B cell (primary cell): ENCODE measurements around the gene LAMP5. TPM values are rescaled to one million over a fixed set of nuclear protein-coding genes. Genes with fewer than 3 reads are reported as not detected.

ENCODE experiments used
- ATAC-seq: fragments of 200-7000 bp; cut with Tn5 transposase; one replicate; pipeline ENCODE4 v1.10.0; 2021; ENCODE audit warnings: low read depth, mild to moderate bottlenecking, moderate number of reproducible peaks, moderate library complexity
- CTCF ChIA-PET: fragments of 350-600 bp; sonication (Branson Sonifier 250); formaldehyde crosslinking; loops from one replicate; lab custom pipeline; 2021; ENCODE audit warnings: antibody characterized with exemption, inconsistent platforms; lab: Charles Lee
- POLR2A ChIA-PET: fragments of 350-600 bp; sonication (Branson Sonifier 250); formaldehyde crosslinking; loops from one replicate; lab custom pipeline; 2021; ENCODE audit warnings: antibody characterized with exemption; lab: Charles Lee
- DNase-seq: peaks from one replicate; pipeline ENCODE4 v3.0.0; 2013
- H2AFZ ChIP-seq: 2 replicates; pipeline ENCODE4 v1.6.1; 2012; ENCODE audit warnings: mild to moderate bottlenecking, low read depth, low read length; ENCODE audit not compliant: insufficient read depth, poor library complexity, severe bottlenecking
- H3K27ac ChIP-seq, 2 donors: 1 replicate in 1 of 2; 2 replicates in 1 of 2; pipeline ENCODE4 v1.5.1; 2012 to 2013; ENCODE audit warnings: low read length in 2 of 2, mild to moderate bottlenecking in 2 of 2, moderate library complexity in 1 of 2
- H3K27me3 ChIP-seq, 4 experiments: fragments of 200-600 bp in 1 of 4; sonication (generic) in 1 of 4; replicated peaks in 1 of 4; 1 replicate in 2 of 4; 2 replicates in 2 of 4; pipeline versions ENCODE4 v1.6.1 to v1.7.0; 2013 to 2016; ENCODE audit warnings: low read length in 3 of 4, mild to moderate bottlenecking in 2 of 4, mixed read lengths in 1 of 4, moderate library complexity in 1 of 4; ENCODE audit not compliant: insufficient read depth in 4 of 4, control insufficient read depth in 3 of 4; ENCODE audit errors: control extremely low read depth in 1 of 4
- H3K36me3 ChIP-seq, 2 experiments: replicated peaks in 1 of 2; 1 replicate in 1 of 2; 2 replicates in 1 of 2; pipeline versions ENCODE4 v1.6.1 to v1.7.1; 2013; ENCODE audit warnings: low read length in 1 of 2; ENCODE audit not compliant: insufficient read depth in 2 of 2, control insufficient read depth in 1 of 2; ENCODE audit errors: control extremely low read depth in 1 of 2, extremely low read depth in 1 of 2
- H3K4me1 ChIP-seq, 2 donors: fragments of 200-600 bp in 1 of 2; sonication (generic) in 1 of 2; 1 replicate in 1 of 2; 2 replicates in 1 of 2; pipeline versions ENCODE4 v1.5.1 to v1.6.1; 2013 to 2017; ENCODE audit warnings: low read length in 2 of 2; ENCODE audit not compliant: control insufficient read depth in 2 of 2, insufficient read depth in 2 of 2
- H3K4me2 ChIP-seq: replicated peaks from 2 replicates; pipeline ENCODE3; 2012; ENCODE audit warnings: mild to moderate bottlenecking, low read depth, low read length; ENCODE audit not compliant: poor library complexity, severe bottlenecking
- H3K4me3 ChIP-seq, 5 experiments: fragments of 200-600 bp in 1 of 5; sonication (generic) in 1 of 5; 1 replicate in 3 of 5; 2 replicates in 2 of 5; pipeline versions ENCODE4 v1.5.1 to v1.7.0; 2011 to 2016; ENCODE audit warnings: low read length in 4 of 5, mild to moderate bottlenecking in 4 of 5, low read depth in 2 of 5, control low read depth in 1 of 5, moderate library complexity in 1 of 5; ENCODE audit not compliant: insufficient read depth in 1 of 5; ENCODE audit errors: control extremely low read depth in 1 of 5, extremely low read depth in 1 of 5
- H3K79me2 ChIP-seq: fragments of 200-600 bp; sonication (generic); one replicate; pipeline ENCODE4 v1.6.0; 2016; ENCODE audit warnings: low read length; ENCODE audit not compliant: control insufficient read depth, insufficient read depth
- H3K9ac ChIP-seq: fragments of 200-600 bp; sonication (generic); 2 replicates; pipeline ENCODE4 v1.6.1; 2017; ENCODE audit warnings: mild to moderate bottlenecking, low read length, moderate library complexity
- H3K9me3 ChIP-seq, 3 donors: one replicate each; pipeline versions ENCODE4 v1.6.1 to v1.7.1; 2013; ENCODE audit warnings: low read length in 2 of 3; ENCODE audit not compliant: control insufficient read depth in 2 of 3, insufficient read depth in 1 of 3; ENCODE audit errors: control extremely low read depth in 1 of 3
- H4K20me1 ChIP-seq: 2 replicates; pipeline ENCODE4 v1.6.0; 2012; ENCODE audit warnings: mild to moderate bottlenecking, low read length; ENCODE audit not compliant: insufficient read depth, control insufficient read depth, poor library complexity, severe bottlenecking
- H3K27ac Mint-ChIP-seq: one replicate; pipeline ENCODE4 v1.8.0; 2021; ENCODE audit warnings: mixed read lengths
- H3K27me3 Mint-ChIP-seq: one replicate; pipeline ENCODE4 v1.8.0; 2021; ENCODE audit warnings: mixed read lengths
- H3K4me1 Mint-ChIP-seq: one replicate; pipeline ENCODE4 v1.8.0; 2021; ENCODE audit warnings: mixed read lengths
- H3K4me3 Mint-ChIP-seq: one replicate; pipeline ENCODE4 v1.8.0; 2021; ENCODE audit warnings: mixed read lengths
- H3K9me3 Mint-ChIP-seq: one replicate; pipeline ENCODE4 v1.8.0; 2022; ENCODE audit warnings: mixed read lengths; ENCODE audit not compliant: insufficient read depth
- CTCF ChIP-seq: fragments of 200-600 bp; IDR thresholded peaks from one replicate; pipeline ENCODE4 v1.8.0; 2022; ENCODE audit warnings: antibody characterized with exemption, mild to moderate bottlenecking
- EZH2 ChIP-seq: IDR thresholded peaks from 2 replicates; pipeline ENCODE4 v1.6.1; 2012; ENCODE audit warnings: borderline replicate concordance, low read depth, mild to moderate bottlenecking, moderate library complexity, low read length; ENCODE audit not compliant: insufficient read depth, poor library complexity, severe bottlenecking
- WGBS: methylation state at CpG from one replicate; pipeline ENCODE4 v1.1.5; 2013; ENCODE audit warnings: missing lambda C conversion rate; ENCODE audit not compliant: insufficient coverage; 5-methylcytosine and 5-hydroxymethylcytosine counted together
- intact Hi-C: fragments of 100-400 bp; cut with micrococcal nuclease; formaldehyde crosslinking; loops from one replicate; pipeline ENCODE4 v1.10.0; 2022
- polyA plus RNA-seq: library from polyadenylated mRNA; depleted of rRNA; stranded (reverse); fragments of >200 nt; gene quantifications from 2 replicates; pipeline ENCODE4 v1.2.3, GENCODE V29; 2012
- total RNA-seq, 2 donors: library from RNA; stranded (reverse); fragments of 120-200 nt in 1 of 2; gene quantifications; 1 replicate in 1 of 2; 2 replicates in 1 of 2; pipeline versions ENCODE4 v1.2.3 to v1.2.4, GENCODE V29; 2013 to 2022

The LAMP5 gene
- total and polyA plus RNA-seq, 2 donors (not counting 1 experiment from before 2014, with no cell fraction given): 0.17 to 1.3 TPM

- ATAC-seq: no peak
- POLR2A ChIA-PET: no interaction called here
- H3K9me3 Mint-ChIP-seq: peaks cover 2% of the 10 kb centered on the region
- DNase-seq: no peak
- H3K27me3 Mint-ChIP-seq: peaks cover 11% of the 10 kb centered on the region
- Histone ChIP-seq H2AFZ (no peak overlapping the region), H3K27ac (no peak overlapping the region), H3K9ac (no peak overlapping the region), H3K79me2 (no peaks in the 10 kb centered on the region), H3K4me1 (no peaks in the 10 kb centered on the region), H3K4me3 (no peak overlapping the region), H3K36me3 (no peaks in the 10 kb centered on the region), H3K9me3 (peaks cover 0 to 1% (median 0%) of the 10 kb centered on the region in 3 donors), H4K20me1 (no peaks in the 10 kb centered on the region), H3K4me2 (no peak overlapping the region), H3K27me3 (no peaks in the 10 kb centered on the region)
- CTCF ChIA-PET: no interaction called here
- no peak overlapping the region for H3K4me3 Mint-ChIP-seq
- intact Hi-C loops: no loop called here
- H3K27ac Mint-ChIP-seq: no peak overlapping the region
- H3K4me1 Mint-ChIP-seq: no peaks in the 10 kb centered on the region
- no peak for TF ChIP-seq EZH2
- no peak for TF ChIP-seq CTCF
- WGBS: no CpG with 5 or more reads among the region's 5 CpGs
Observed at GRCh38 chr20:9534025-9534424, 19.6 kb downstream of the LAMP5 start.

- H4K20me1 ChIP-seq: no peaks in the 10 kb centered on the region
- no peaks in the 10 kb centered on the region for H3K4me1 ChIP-seq
- H3K27me3 ChIP-seq: no peaks in the 10 kb centered on the region
- H3K4me3 ChIP-seq: no peak overlapping the region
- ChIA-PET POLR2A (no interaction called here), CTCF (no interaction called here)
- Mint-ChIP-seq H3K4me1 (no peaks in the 10 kb centered on the region), H3K27ac (no peak overlapping the region), H3K4me3 (no peak overlapping the region), H3K27me3 (peaks cover 9% of the 10 kb centered on the region), H3K9me3 (peaks cover under 1% of the 10 kb centered on the region)
- H3K27ac ChIP-seq: no peak overlapping the region
- H3K36me3 ChIP-seq: no peaks in the 10 kb centered on the region
- H3K9ac ChIP-seq: no peak overlapping the region
- H3K9me3 ChIP-seq: peaks cover 0 to 1% (median 0%) of the 10 kb centered on the region in 3 donors
- no peak for TF ChIP-seq EZH2
- no peak for TF ChIP-seq CTCF
- no peak overlapping the region for H3K4me2 ChIP-seq
- DNase-seq (no peak), ATAC-seq (no peak)
- no peak overlapping the region for H2AFZ ChIP-seq
- no CpG with 5 or more reads among the region's 2 CpGs for WGBS
- intact Hi-C loops: no loop called here
- H3K79me2 ChIP-seq: no peaks in the 10 kb centered on the region
Observed at GRCh38 chr20:9535449-9535848, 21.1 kb downstream of the LAMP5 start.
